ENCODE results near the gene GPBP1. TPM values are rescaled to one million over a fixed set of nuclear protein-coding genes. Genes with fewer than 3 reads are reported as not detected.

GPBP1 gene
- total RNA-seq, 1 experiment from 2014 or later, result 112 TPM

DNA sequence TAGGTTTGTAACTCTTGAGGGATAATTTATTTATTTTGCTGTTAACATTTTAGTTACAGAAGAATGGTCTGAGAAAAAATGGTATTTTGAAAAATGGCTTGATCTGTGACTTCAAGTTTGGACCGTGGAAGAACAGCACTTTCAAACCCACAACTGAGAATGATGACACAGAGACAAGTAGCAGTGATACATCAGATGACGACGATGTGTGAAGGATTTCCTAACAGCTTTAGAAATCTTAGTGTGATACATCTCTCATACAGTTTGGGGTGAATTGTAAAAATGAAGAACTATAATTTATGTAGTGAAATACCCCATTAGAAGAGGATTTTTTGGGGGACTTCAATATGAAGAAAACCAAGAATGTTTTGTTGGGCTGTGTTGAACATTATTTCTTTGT, 88.7 kb downstream of the GPBP1 start:
- no peak overlapping the region for H3K18ac ChIP-seq (ENCODE audit: insufficient read length, low read depth, low read length)
- no peak overlapping the region for H4K5ac ChIP-seq (ENCODE audit: insufficient read length, low read depth, low read length)
- H2BK12ac ChIP-seq (ENCODE audit: insufficient read length, low read depth, low read length), result no peak overlapping the region
- H3K79me2 ChIP-seq (ENCODE audit: insufficient read depth, low read length), result no peaks in the 10 kb centered on the region
- H2BK120ac ChIP-seq (ENCODE audit: low read depth, low read length, poor library complexity, severe bottlenecking), result no peak overlapping the region
- no peak overlapping the region for H4K91ac ChIP-seq (ENCODE audit: insufficient read length, low read depth, low read length)
- no peak overlapping the region for H3K4ac ChIP-seq (ENCODE audit: low read depth, low read length)
- Mint-ChIP-seq H3K4me1 (no peaks in the 10 kb centered on the region), H3K36me3 (ENCODE audit: insufficient read depth in 1 of 3, low read depth in 3 of 3) (peaks cover 21 to 57% (median 56%) of the 10 kb centered on the region in 3 experiments; a peak in 6 of 7 replicates), H3K27me3 (ENCODE audit: low read depth) (no peaks in the 10 kb centered on the region), H3K27ac (no peak overlapping the region), H3K4me3 (no peak overlapping the region), H3K9me3 (no peaks in the 10 kb centered on the region)
- no peak overlapping the region for H2AK5ac ChIP-seq (ENCODE audit: insufficient read length, low read length)
- H3K23ac ChIP-seq (ENCODE audit: insufficient read length, low read depth, low read length), result no peak overlapping the region
- no peak overlapping the region for H4K8ac ChIP-seq (replicated peaks; ENCODE audit: insufficient read length, low read depth, low read length)
- no peak overlapping the region for H3K14ac ChIP-seq (ENCODE audit: insufficient read depth, low read length)
- no peak overlapping the region for H3K9ac ChIP-seq (ENCODE audit: extremely low read depth, insufficient read length, low read length)
- H3K27me3 ChIP-seq (ENCODE audit: insufficient read depth, low read length), result no peaks in the 10 kb centered on the region
- H3K27ac ChIP-seq (ENCODE audit: insufficient read length, low read depth, low read length), result no peak overlapping the region
- no peak overlapping the region for H2AFZ ChIP-seq (ENCODE audit: low read length)
- no peaks in the 10 kb centered on the region for H3K9me3 ChIP-seq (ENCODE audit: control insufficient read depth, low read depth, low read length)
- no peaks in the 10 kb centered on the region for H4K20me1 ChIP-seq (ENCODE audit: control insufficient read depth, insufficient read depth, insufficient read length)
- H3K4me2 ChIP-seq (ENCODE audit: insufficient read depth, insufficient read length, low read length), result no peak overlapping the region
- H2BK20ac ChIP-seq (ENCODE audit: low read depth, low read length, poor library complexity, severe bottlenecking), result no peak overlapping the region
- no peak overlapping the region for H3T11ph ChIP-seq (ENCODE audit: low read length)
- no CpG with 5 or more reads among the region's 3 CpGs for WGBS (ENCODE audit: extremely low coverage, insufficient read length, low lambda C conversion rate)
- H2BK15ac ChIP-seq (ENCODE audit: low read depth, low read length), result no peak overlapping the region
- no peak for DNase-seq
- no peaks in the 10 kb centered on the region for H3K4me1 ChIP-seq (ENCODE audit: insufficient read depth, low read length)
- H3K56ac ChIP-seq (ENCODE audit: insufficient read length, low read depth, low read length), result no peak overlapping the region
- no peak overlapping the region for H2BK5ac ChIP-seq (ENCODE audit: insufficient read length, low read length)
- no peaks in the 10 kb centered on the region for H3K79me1 ChIP-seq (ENCODE audit: insufficient read depth, low read depth, low read length, poor library complexity, severe bottlenecking)
- no peaks in the 10 kb centered on the region for H3K23me2 ChIP-seq (ENCODE audit: insufficient read length, low read depth, low read length, poor library complexity, severe bottlenecking)
- TF ChIP-seq, protein P1, sequence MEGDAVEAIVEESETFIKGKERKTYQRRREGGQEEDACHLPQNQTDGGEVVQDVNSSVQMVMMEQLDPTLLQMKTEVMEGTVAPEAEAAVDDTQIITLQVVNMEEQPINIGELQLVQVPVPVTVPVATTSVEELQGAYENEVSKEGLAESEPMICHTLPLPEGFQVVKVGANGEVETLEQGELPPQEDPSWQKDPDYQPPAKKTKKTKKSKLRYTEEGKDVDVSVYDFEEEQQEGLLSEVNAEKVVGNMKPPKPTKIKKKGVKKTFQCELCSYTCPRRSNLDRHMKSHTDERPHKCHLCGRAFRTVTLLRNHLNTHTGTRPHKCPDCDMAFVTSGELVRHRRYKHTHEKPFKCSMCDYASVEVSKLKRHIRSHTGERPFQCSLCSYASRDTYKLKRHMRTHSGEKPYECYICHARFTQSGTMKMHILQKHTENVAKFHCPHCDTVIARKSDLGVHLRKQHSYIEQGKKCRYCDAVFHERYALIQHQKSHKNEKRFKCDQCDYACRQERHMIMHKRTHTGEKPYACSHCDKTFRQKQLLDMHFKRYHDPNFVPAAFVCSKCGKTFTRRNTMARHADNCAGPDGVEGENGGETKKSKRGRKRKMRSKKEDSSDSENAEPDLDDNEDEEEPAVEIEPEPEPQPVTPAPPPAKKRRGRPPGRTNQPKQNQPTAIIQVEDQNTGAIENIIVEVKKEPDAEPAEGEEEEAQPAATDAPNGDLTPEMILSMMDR (conservative IDR thresholded peaks at IDR 0.05), result no peak
